Dedifferentiated amniotic fluid mesenchymal stem cell (primary cell): ENCODE measurements around the gene PDGFB.
"Not testable (repeated sequence)": the region's sequence is repeated elsewhere in the genome, so short reads cannot be mapped to it uniquely, and the experiment has no call there.

Experiments
- DNase-seq: peaks from one replicate; pipeline ENCODE4 v3.0.0-alpha.2; 2016; ENCODE audit errors: extremely low spot score

PDGFB gene

GRCh38 chr22:39226353-39226752, 18.4 kb downstream of the PDGFB start:
- no peak for DNase-seq

DNA sequence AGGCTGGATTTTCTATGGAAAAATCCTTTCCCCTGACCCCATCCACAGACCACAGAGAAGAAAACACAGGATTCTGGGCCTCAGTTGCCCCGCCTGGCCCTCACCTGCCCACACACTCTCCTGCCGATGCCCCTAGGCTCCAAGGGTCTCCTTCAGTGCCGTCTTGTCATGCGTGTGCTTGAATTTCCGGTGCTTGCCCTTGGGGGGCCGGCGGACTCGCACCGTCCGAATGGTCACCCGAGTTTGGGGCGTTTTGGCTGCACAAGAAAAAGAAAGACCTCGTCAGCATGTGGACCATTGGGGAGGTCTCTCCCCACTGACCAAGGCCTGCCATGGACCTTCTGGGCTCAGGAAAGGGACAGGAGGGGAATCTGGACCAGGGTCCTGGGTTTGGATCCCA, 19.2 kb downstream of the PDGFB start:
- DNase-seq, result no peak

DNA sequence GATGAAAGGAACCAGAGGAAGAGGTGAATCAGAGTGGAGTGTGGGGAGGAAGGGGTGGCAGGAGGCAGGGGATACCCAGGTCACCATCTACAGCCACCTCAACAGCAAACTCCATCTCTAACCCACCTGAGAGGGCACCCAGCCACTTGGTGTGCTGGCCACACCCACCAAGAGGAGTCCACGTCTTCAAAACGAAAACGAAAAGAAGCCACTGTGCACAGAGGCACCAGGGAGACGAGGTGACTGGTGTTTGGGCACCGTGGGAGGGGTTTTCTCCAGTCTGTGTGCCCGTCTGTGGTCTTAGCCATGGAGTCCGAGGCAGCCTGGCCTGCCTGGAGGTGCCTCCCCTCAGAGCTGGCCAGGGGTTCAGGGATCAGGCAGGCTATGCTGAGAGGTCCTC, 20.2 kb downstream of the PDGFB start:
- no peak for DNase-seq

DNA sequence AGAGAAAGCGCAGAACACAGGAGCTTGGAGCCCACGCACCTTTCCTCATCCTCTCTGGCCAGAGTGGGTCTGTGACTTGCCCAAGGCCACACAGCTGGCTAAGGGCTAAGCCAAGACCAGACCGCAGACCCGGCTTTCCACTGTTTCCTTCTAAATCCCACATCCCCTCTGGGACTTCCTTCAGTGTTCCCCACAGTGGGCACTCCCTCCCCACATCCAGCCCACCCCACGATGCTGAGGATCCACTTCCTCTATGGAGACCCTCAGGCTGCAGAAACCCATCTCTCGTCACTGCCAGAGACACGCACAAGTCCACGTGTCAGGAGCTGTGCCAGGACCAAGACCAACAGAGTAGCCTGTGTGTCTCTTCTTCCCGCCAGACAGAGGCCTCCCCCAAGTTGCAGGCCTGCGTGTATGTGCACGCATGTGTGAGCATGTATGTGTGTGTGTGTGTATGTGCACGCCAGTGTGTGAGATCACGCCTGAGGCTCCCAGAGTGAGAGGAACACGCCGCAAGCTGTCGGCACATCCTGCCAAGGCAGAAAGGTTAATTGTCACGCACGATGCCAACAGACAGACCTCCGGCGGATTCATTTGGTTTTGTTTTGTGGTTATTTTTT, 21.6 kb downstream of the PDGFB start:
- no peak for DNase-seq

- no peak for DNase-seq
Measured at GRCh38 chr22:39221999-39222686, 22.6 kb downstream of the PDGFB start.

DNA sequence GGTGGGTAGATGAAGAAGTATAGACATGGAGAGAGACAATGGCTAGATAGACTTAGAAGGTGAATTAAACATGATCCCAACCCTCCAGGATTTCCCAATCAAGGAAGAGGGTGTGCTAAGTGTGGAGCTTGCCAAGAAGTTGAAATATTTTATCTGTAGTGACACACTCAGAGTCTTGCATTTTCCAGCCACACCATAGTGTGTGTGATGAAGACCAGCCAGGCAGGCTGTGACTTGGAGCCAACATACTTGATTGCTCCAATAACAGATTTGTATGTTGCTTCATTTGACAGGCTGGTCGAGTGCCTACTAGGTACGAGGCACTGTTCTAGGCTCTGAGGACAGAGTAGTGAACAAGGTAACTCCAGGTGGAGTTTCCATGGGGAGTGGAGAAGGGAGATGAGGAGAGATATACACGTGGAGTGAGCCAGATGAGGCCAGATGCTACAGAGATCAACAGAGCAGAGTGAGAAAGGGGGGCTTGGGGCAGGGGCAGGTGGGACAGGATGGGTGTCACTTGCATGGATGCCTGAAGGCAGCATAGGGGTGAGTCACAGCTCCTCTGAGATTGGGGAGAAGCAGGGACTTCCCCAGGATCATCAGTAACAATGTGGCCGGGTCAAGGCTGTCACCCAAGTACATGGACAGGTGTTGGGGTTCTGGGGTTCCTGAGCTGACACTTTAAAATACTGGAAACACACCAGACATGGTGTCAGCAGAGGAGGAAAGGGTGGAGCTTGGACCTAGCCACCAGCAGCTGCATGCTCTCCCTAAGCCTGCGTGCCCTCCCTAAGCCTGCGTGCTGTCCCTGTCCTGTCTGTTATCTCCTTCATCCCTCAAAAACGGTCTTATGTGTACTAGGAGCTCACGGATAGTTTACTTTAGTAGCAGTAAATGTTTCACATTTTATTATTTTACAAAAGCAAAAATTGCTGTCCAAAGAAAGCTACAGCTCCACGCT, 23.6 kb downstream of the PDGFB start:
- no peak for DNase-seq

- no peak for DNase-seq
Measured at GRCh38 chr22:39220450-39220849, 24.3 kb downstream of the PDGFB start.

- DNase-seq, result no peak
Measured at GRCh38 chr22:39219071-39220039, 25.4 kb downstream of the PDGFB start.

- not testable (repeated sequence) for DNase-seq
Measured at GRCh38 chr22:39218432-39218831, 26.4 kb downstream of the PDGFB start.

DNA sequence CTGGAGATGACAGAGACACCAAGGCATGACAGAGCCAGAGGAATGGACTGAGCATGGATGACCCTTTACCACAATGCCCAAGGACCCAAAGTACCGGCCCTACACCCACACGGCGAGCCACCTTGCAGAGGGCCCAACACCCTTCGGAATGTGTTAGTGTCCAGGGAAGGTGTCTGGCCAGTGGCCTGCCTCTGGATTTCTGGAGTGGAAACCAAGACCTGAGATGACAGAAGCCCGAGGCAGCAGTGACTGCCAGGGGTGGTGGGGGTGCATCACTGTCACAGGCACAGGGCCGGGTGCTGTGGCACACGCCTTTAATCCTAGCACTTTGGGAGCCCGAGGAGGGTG, 28.7 kb downstream of the PDGFB start:
- DNase-seq, result no peak

DNA sequence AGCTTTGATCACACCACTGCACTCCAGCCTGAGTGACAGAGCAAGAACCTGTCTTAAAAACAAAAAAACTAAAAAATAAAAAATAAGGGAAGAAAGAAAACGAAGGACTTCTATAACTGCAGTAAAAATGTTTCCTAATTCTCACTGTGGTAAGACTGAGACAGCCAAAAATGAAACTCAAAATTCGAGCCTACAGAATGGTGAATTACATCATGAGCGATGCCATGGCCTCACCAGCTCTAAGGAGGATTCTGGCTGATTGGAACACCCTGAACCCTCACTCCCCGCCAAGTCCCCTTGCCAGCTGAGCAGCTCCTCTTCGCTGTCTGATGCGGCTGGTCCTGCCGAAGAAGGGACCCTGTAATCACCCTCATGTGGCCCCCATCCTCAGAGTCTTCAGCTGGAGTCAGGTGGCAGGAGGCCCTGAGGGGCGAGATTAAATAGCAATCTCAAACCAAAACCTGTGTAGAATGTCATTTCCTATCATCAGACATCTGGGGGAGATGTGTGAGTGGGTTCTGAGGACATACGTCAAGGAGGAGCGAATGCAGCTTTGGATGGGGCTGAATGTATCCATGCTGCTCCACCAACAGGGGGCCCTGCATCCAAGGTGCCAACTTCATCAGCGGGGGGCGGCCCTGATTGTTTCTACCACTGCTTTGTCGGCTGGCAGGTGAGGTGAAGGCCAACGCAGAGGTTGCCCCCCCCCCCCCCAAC, 29.2 kb downstream of the PDGFB start:
- no peak for DNase-seq

- no peak for DNase-seq
Measured at GRCh38 chr22:39215070-39215396, 29.7 kb downstream of the PDGFB start.

DNA sequence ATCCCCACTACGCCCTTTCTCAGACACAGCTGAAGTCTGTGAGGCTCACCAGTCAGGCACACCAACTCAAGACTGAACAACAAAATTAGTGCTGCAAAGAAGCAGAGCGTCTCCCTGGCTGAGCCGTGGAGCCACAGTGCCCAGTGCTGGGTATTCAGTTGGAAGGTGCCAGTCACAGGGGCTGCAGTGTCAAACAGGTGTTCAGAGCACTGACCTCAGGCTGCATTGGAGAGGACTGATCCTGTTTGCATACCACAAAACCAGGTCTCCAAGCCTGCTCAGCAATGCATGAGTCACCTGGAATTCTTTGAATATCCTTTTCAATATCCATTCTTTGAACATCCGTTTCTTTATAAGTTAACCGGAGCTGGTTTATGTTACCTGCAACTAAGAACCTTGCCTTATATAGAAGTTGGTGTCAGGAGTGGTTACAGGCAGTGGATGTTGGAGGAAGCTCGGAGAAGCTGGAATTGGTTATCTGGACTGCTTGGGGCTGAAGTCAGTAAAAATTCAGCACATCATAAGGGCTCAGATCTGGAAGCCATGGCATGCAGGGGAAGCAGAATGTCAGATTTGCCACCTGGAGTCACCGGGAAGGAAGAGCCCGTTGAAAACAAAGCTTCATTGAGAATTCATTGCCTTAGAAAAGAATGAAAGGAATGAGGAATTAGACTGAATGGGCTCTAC, 30.3 kb downstream of the PDGFB start:
- no peak for DNase-seq

DNA sequence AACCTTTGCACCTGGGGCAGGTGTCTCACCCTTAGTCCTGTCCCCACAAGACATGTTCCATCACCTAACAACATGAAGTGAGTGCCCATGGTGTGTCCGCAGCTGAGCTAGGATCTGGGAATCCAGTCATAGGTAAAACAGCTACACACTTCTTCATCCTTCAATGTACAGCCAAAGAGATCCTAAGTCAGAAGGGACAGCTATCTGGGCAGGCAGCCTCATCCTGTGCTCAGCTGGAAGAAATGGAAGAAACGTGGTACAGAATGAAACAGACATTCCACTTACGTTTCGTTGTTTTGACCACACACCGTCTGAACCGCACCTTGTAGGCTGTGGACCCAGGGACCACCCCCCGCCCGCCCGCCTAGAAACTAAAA, 30.8 kb downstream of the PDGFB start:
- DNase-seq, result no peak

DNA sequence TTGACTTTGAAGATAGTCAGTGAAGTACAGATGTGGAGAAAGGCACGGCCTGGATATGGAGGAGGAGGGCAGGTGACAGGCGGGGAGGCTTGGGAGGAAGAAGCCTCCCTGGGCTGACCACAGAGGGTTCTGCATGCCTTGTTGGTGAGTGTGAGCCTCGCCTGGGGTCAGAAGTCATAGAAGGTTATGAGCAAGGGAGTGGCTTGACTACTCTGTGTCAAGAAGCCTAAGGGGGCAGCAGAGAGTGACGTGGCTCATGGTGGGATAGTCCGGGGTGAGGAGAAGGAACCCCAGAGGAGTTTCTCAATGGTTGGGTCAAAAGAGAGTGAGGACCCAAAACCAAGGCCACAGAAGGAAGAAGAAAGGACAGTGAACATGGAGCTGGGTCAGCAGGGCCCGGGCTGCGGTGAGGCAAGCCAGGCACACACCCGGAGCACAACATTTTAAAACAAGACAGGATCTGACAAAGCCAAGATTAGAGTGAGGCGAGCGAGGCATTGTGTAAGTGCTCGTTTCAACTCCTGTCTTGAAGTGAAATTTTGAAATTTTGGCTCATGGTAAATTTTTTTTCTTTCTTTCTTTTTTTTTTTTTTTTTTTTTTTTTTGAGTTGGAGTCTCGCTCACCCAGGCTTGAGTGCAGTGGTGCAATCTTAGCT, 31.9 kb downstream of the PDGFB start:
- DNase-seq, result no peak

GRCh38 chr22:39209756-39210155, 35.0 kb downstream of the PDGFB start:
- DNase-seq, result no peak

DNA sequence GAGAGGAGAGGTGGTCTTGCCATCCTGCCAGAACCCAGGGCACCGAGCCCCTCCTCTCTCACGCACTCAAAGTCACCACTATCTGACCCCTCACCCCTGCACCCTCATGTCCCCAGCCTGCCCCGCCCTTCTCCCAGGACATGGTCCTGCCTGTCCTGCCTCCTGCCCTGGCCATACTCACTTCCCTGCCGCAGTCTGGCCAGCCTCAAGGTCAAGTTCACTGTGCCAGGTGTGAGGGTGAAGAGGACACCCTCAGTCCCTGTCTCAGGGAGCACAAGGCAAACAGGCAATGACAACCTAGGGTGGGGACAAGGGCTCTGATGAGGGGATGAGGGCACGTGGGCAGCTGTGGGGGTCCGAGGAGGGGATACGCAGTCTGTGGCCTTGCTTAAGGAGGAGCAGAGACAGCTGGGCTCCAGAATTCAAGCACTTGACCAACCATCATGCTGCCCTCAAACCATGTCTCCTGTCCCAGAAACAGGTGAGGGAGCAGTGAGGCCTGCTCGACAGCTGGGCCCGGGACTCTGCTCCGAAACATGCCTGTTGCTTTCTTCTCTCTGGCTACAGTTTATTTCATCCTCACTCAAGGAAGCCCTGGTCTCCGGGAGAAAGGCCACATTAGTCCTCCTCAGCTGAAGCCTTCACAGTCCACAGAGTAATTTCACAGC, 36.6 kb downstream of the PDGFB start:
- DNase-seq, result no peak

GRCh38 chr22:39207141-39208012, 37.4 kb downstream of the PDGFB start:
- DNase-seq, result no peak
